Activated T-cell treated with anti-CD3 and anti-CD28 coated beads, Interleukin-2, amount 50 U/mL, for 4 hours (primary cell): Measurements from ENCODE around the gene TRIM67. TPM values are rescaled to one million over a fixed set of nuclear protein-coding genes. Genes with fewer than 3 reads are reported as not detected.

Experiments used
- ATAC-seq, 2 donors: fragments of 200-7000 bp; cut with Tn5 transposase; one replicate each; pipeline ENCODE4 v1.10.0; 2021
- DNase-seq: peaks from one replicate; pipeline ENCODE4 v3.0.0-alpha.2; 2020
- H3K27me3 Mint-ChIP-seq: one replicate; pipeline ENCODE4 v1.8.0; 2021; ENCODE audit warnings: low read depth, mixed read lengths
- H3K36me3 Mint-ChIP-seq: one replicate; pipeline ENCODE4 v1.8.0; 2022; ENCODE audit warnings: mixed read lengths; ENCODE audit not compliant: insufficient read depth
- H3K4me1 Mint-ChIP-seq: one replicate; pipeline ENCODE4 v1.8.0; 2021; ENCODE audit warnings: low read depth, mixed read lengths
- H3K4me3 Mint-ChIP-seq: one replicate; pipeline ENCODE4 v1.8.0; 2021; ENCODE audit warnings: mild to moderate bottlenecking, moderate library complexity, mixed read lengths
- H3K9me3 Mint-ChIP-seq: one replicate; pipeline ENCODE4 v1.8.0; 2021; ENCODE audit warnings: mixed read lengths
- total RNA-seq, 3 donors: library from RNA; stranded (reverse); gene quantifications; one replicate each; pipeline ENCODE4 v1.2.1, GENCODE V29; 2021

The TRIM67 gene
- total RNA-seq, 3 donors from 2014 or later = not detected

- no peaks in the 10 kb centered on the region for H3K9me3 Mint-ChIP-seq
- H3K27me3 Mint-ChIP-seq = peaks cover 5% of the 10 kb centered on the region
- H3K36me3 Mint-ChIP-seq = no peaks in the 10 kb centered on the region
- H3K4me1 Mint-ChIP-seq = peaks cover 12% of the 10 kb centered on the region
- DNase-seq (no peak), ATAC-seq (no peak)
- H3K4me3 Mint-ChIP-seq = no peak overlapping the region
These were observed 52.1 kb downstream of the TRIM67 start for GRCh38 chr1:231213831-231214573.

DNA sequence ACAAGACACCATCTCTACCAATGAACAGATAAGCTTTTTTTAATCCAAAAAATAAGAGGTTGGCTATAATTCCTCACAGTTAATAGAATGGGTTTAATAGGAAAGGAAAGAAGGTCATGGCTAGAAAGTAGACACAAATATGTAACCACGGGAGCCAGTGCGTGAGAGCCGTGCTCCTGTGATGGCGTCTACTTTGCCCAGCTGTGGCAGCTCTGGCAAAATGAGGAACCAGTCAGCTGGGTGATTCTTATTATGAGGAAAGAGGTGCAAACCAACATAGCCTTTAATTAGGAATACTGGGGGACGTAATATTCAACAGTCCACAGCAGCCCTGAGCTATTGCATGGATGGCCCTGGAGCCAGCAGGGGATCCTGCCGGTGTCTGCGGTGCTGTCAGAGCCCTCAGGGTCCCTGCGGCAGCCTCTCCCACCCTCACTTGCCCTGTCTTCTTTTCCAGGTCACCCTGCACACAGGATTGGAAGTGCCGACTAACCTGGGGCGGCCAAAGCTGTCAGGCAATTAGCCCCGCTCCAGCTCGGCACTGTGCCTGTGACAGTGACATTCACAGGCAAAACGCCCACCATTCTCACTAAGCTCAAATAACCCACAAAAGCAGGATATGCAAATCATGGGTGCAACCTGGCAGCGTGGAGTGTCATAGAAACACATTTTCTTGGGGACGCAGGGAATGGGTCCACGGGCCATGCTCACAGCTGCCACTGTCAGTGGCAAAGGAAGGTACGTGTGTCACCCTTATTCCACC lies 53.2 kb downstream of the TRIM67 start:
- H3K4me1 Mint-ChIP-seq = peaks cover 12% of the 10 kb centered on the region
- H3K36me3 Mint-ChIP-seq = no peaks in the 10 kb centered on the region
- no peak overlapping the region for H3K4me3 Mint-ChIP-seq
- ATAC-seq (peak in 1 of 2 donors; percentile 18), DNase-seq (no peak)
- H3K9me3 Mint-ChIP-seq = no peaks in the 10 kb centered on the region
- H3K27me3 Mint-ChIP-seq = peaks cover 5% of the 10 kb centered on the region

DNA sequence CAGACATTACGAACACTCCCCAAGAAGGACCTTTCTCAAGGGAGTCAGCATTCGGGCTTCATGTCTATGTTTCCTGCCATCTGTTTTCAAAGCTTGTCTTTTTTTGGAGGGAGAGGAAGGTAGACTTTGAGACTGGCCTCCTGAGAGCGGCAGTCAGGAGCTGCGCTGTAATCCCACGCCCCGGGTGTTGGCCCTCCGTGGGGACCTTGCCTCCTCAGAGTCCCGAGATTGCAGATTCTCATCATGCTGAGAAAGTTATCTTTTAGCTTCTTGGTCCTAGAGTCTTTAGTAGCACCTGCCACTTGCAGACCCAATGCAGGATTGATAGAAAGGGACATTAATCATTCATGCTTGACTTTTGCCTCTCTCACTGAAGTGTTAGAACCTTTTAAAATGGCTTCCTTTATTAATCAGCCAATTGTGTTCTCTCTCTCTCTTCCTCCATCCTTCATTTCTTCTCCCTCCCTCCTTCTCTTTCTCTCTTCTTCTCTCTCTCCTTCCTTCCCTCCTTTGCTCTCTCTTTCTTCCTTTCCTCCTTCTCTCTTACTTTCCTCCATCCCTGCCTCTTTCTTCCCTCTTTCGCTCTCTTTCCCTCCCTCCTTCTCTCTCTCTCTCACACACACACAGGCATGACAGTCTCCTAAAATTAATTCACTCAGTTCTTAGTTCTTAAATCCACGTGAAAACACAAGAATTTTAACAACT lies 54.0 kb downstream of the TRIM67 start:
- Mint-ChIP-seq H3K4me3 (no peak overlapping the region), H3K4me1 (peaks cover 12% of the 10 kb centered on the region), H3K9me3 (no peaks in the 10 kb centered on the region), H3K27me3 (peaks cover 5% of the 10 kb centered on the region), H3K36me3 (no peaks in the 10 kb centered on the region)
- DNase-seq = no peak
- no peak for ATAC-seq

- Mint-ChIP-seq H3K4me1 (peaks cover 11% of the 10 kb centered on the region), H3K27me3 (peaks cover 5% of the 10 kb centered on the region), H3K36me3 (no peaks in the 10 kb centered on the region), H3K4me3 (no peak overlapping the region), H3K9me3 (no peaks in the 10 kb centered on the region)
- DNase-seq = no peak
- no peak for ATAC-seq
These were observed 54.6 kb downstream of the TRIM67 start for GRCh38 chr1:231216498-231216897.

- Mint-ChIP-seq H3K9me3 (no peaks in the 10 kb centered on the region), H3K36me3 (no peaks in the 10 kb centered on the region), H3K4me1 (peaks cover 6% of the 10 kb centered on the region), H3K27me3 (peaks cover 5% of the 10 kb centered on the region), H3K4me3 (no peak overlapping the region)
- DNase-seq = no peak
- no peak for ATAC-seq
These were observed 55.2 kb downstream of the TRIM67 start for GRCh38 chr1:231217056-231217455.

DNA sequence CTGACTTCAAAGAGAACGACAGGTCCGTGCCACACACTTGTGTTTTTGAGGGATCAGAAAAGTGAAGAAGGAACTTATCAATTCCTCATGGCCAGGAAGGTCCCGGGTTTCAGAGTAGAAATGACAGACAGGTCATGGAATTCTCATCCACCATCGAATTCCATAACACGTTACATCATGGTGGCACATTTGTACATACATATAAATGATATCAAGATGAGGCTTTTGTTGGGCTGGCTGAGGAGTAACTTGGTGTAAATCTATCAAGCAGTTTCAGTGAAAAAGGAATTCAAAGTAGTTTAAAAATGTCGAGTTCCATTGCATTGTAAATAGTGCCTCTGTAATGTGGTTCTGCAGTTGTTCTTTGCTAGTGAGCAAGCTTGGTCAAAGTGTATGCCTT lies 56.2 kb downstream of the TRIM67 start:
- ATAC-seq = no peak
- no peak for DNase-seq
- no peaks in the 10 kb centered on the region for H3K9me3 Mint-ChIP-seq
- H3K4me3 Mint-ChIP-seq = no peak overlapping the region
- H3K4me1 Mint-ChIP-seq = peaks cover 6% of the 10 kb centered on the region
- H3K36me3 Mint-ChIP-seq = peaks cover 5% of the 10 kb centered on the region
- peaks cover 5% of the 10 kb centered on the region for H3K27me3 Mint-ChIP-seq

DNA sequence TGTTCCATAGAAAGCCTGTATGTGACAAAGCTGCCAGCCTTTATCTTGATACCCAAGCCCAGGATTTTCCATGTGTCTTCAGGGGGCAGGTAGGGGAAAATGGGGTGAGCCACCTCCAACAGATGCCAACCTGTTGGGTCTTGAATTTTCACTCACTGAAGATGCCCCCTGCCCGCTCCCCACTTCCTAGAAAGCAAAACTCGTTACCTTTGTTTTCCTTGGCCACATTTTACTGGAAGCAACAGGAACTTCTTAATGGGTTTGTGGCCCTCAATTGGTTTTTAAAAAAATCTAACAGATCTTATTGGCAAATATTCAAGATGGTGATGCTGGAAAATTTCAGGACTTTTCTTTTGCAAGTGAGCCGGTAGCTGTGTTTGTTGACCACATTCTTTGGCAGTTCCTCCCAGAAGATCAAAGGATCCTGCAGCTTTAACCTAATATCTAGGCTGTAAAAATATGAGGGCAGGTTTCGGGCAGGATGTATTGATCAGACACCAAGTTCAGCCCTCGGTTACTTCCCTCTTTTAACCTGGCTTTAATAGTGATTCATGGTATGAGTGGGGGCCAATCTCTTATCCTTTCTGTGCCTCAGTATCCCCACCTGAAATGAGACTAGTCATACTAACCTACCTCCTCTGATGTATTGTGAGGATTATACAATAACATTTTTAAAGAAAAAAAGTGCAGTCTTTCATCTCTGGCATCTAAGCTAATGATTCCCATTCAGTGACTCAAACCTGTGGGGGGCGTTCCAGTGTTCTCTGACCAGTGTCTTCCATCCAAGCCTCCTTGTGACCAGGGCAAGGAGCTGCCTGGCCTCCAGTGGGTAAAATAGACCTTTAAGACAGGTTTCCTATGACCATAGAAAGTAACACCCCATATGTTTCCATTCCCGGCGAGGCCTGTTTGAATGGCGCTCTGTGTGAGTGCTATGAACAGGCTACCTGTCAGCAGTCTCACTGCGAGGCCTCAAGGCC lies 57.9 kb downstream of the TRIM67 start:
- Mint-ChIP-seq H3K36me3 (peaks cover 12% of the 10 kb centered on the region), H3K27me3 (peaks cover 5% of the 10 kb centered on the region), H3K4me3 (no peak overlapping the region), H3K9me3 (no peaks in the 10 kb centered on the region), H3K4me1 (peaks cover 6% of the 10 kb centered on the region)
- DNase-seq (no peak), ATAC-seq (no peak)

DNA sequence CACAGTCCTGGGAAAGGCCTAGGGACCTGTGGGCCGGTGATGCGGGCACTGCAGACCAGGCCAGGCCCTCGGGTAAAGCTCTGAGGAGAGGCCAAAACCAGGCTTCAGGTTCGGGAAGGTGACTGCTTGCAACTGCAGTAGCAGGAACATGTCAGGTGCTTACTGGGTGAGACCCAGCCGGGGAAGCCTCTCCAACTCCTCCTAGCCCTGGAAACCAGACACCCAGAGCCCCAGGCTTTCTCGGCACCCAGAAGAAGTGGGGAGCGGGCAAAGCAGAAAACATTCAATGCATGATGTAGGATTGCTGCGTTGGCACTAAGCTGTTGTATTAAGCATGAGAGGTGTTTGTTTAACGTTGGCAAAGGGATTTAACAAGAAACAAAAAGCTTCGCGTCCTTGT lies 58.9 kb downstream of the TRIM67 start:
- Mint-ChIP-seq H3K4me3 (no peak overlapping the region), H3K9me3 (no peaks in the 10 kb centered on the region), H3K4me1 (no peaks in the 10 kb centered on the region), H3K27me3 (peaks cover 5% of the 10 kb centered on the region), H3K36me3 (peaks cover 22% of the 10 kb centered on the region)
- no peak for DNase-seq
- ATAC-seq = no peak

- peaks cover 48% of the 10 kb centered on the region for H3K36me3 Mint-ChIP-seq
- H3K4me1 Mint-ChIP-seq = peaks cover 11% of the 10 kb centered on the region
- DNase-seq (no peak), ATAC-seq (no peak)
- no peaks in the 10 kb centered on the region for H3K9me3 Mint-ChIP-seq
- H3K4me3 Mint-ChIP-seq = no peak overlapping the region
- no peaks in the 10 kb centered on the region for H3K27me3 Mint-ChIP-seq
These were observed 64.3 kb downstream of the TRIM67 start for GRCh38 chr1:231226156-231226555.

- Mint-ChIP-seq H3K27me3 (no peaks in the 10 kb centered on the region), H3K9me3 (no peaks in the 10 kb centered on the region), H3K4me3 (no peak overlapping the region), H3K36me3 (peaks cover 43% of the 10 kb centered on the region), H3K4me1 (peaks cover 33% of the 10 kb centered on the region)
- ATAC-seq = no peak
- no peak for DNase-seq
These were observed 69.7 kb downstream of the TRIM67 start for GRCh38 chr1:231231511-231231910.

GRCh38 chr1:231232870-231233734 lies 71.2 kb downstream of the TRIM67 start:
- Mint-ChIP-seq H3K27me3 (no peaks in the 10 kb centered on the region), H3K9me3 (no peaks in the 10 kb centered on the region), H3K4me3 (no peak overlapping the region), H3K36me3 (peaks cover 40% of the 10 kb centered on the region), H3K4me1 (peaks cover 43% of the 10 kb centered on the region)
- no peak for DNase-seq
- ATAC-seq = no peak

GRCh38 chr1:231233735-231234417 lies 72.0 kb downstream of the TRIM67 start:
- Mint-ChIP-seq H3K4me1 (peaks cover 49% of the 10 kb centered on the region), H3K36me3 (peaks cover 47% of the 10 kb centered on the region), H3K9me3 (no peaks in the 10 kb centered on the region), H3K27me3 (no peaks in the 10 kb centered on the region), H3K4me3 (no peak overlapping the region)
- ATAC-seq (no peak), DNase-seq (no peak)

DNA sequence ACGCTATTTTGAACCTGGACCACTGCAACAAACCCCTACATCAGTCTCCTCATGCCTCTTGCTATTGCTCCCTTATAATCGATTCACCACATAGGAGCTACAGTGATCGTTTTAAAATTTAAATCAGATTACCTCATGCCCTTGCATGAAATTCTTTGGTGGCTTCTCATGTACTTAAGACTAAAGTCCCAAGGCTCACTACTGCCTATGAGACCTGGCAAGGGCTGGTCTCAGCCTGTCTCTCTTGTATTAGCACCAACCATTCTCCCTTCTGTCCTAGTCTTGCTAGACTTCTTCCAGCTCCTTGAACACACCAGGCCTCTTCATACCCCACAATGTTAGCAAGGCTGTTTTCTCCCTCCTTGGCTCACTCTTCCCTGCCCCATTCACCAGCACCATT lies 72.6 kb downstream of the TRIM67 start:
- peaks cover 47% of the 10 kb centered on the region for H3K36me3 Mint-ChIP-seq
- ATAC-seq = no peak
- H3K27me3 Mint-ChIP-seq = no peaks in the 10 kb centered on the region
- H3K9me3 Mint-ChIP-seq = no peaks in the 10 kb centered on the region
- no peak overlapping the region for H3K4me3 Mint-ChIP-seq
- H3K4me1 Mint-ChIP-seq = peaks cover 52% of the 10 kb centered on the region
- no peak for DNase-seq
